Upper lobe of left lung (tissue), 6 donors: ENCODE measurements around the gene IDUA. TPM values are rescaled to one million over a fixed set of nuclear protein-coding genes. Genes with fewer than 3 reads are reported as not detected.

Experiments
- ATAC-seq, 2 donors: fragments of 200-7000 bp; cut with Tn5 transposase; one replicate each; pipeline ENCODE4 v1.9.1; 2022; ENCODE audit warnings: mild to moderate bottlenecking in 2 of 2, moderate library complexity in 2 of 2; ENCODE audit not compliant: low FRiP score in 2 of 2
- DNase-seq, 2 donors: peaks; one replicate each; pipeline ENCODE4 v3.0.0-alpha.2; 2019 to 2020
- H3K27ac ChIP-seq, 4 donors: fragments of 200-600 bp; sonication (generic); one replicate each; pipeline ENCODE4 v1.5.1; 2016 to 2019
- H3K27me3 ChIP-seq, 4 donors: fragments of 200-600 bp; sonication (generic); one replicate each; pipeline ENCODE4 v1.5.1; 2017 to 2019
- H3K36me3 ChIP-seq, 4 donors: fragments of 200-600 bp; sonication (generic); one replicate each; pipeline ENCODE4 v1.5.1; 2016 to 2019
- H3K4me1 ChIP-seq, 4 donors: fragments of 200-600 bp; sonication (generic); one replicate each; pipeline ENCODE4 v1.5.1; 2018 to 2019
- H3K4me3 ChIP-seq, 4 donors: fragments of 200-600 bp; sonication (generic); one replicate each; pipeline ENCODE4 v1.5.1; 2017 to 2019; ENCODE audit warnings: mild to moderate bottlenecking in 2 of 4, moderate library complexity in 1 of 4
- H3K9me3 ChIP-seq, 4 donors: fragments of 200-600 bp; sonication (generic); one replicate each; pipeline ENCODE4 v1.5.1; 2018 to 2019
- CTCF ChIP-seq, 6 experiments: fragments of 450-650 bp in 4 of 6; fragments of 200-600 bp in 2 of 6; sonication (generic) in 2 of 6; IDR thresholded peaks; one replicate each; pipeline ENCODE4 v1.5.1; 2016 to 2019; ENCODE audit warnings: antibody characterized with exemption in 6 of 6
- EP300 ChIP-seq, 4 donors: sonication (generic); formaldehyde crosslinking; IDR thresholded peaks; one replicate each; pipeline ENCODE4 v1.5.1; 2017; ENCODE audit warnings: antibody characterized with exemption in 4 of 4, control low read depth in 2 of 4
- POLR2A ChIP-seq, 4 donors: fragments of 450-650 bp; IDR thresholded peaks; one replicate each; pipeline ENCODE4 v1.5.1; 2016 to 2017; ENCODE audit warnings: antibody characterized with exemption in 4 of 4, mild to moderate bottlenecking in 2 of 4
- POLR2AphosphoS5 ChIP-seq, 2 donors: sonication (generic); formaldehyde crosslinking; IDR thresholded peaks; one replicate each; pipeline ENCODE4 v1.5.1; 2017; ENCODE audit warnings: antibody characterized with exemption in 2 of 2
- WGBS, 2 donors: methylation state at CpG; one replicate each; pipeline ENCODE4 v1.1.5; 2017 to 2018; 5-methylcytosine and 5-hydroxymethylcytosine counted together
- total RNA-seq, 6 donors: library from RNA; depleted of rRNA in 4 of 6; stranded (reverse); fragments of >200 nt in 4 of 6; gene quantifications; one replicate each; pipeline versions ENCODE4 v1.1.0 to v1.2.1, GENCODE V29; 2016 to 2021
- donor health status: DM: no; HTN: no; CAD: no; lungs with moderate emphysema.
- donor health status: DM: no; HTN: yes; CAD: no; lungs with severe emphysema.

The IDUA gene
- total RNA-seq, 6 donors from 2014 or later, result 13.5 to 152 (median 55.9) TPM

- Histone ChIP-seq H3K36me3 (no peaks in the 10 kb centered on the region), H3K4me3 (no peak overlapping the region), H3K9me3 (no peaks in the 10 kb centered on the region), H3K4me1 (peaks cover 0 to 5% (median 0%) of the 10 kb centered on the region in 4 donors), H3K27me3 (no peaks in the 10 kb centered on the region), H3K27ac (no peak overlapping the region)
- TF ChIP-seq EP300 (IDR thresholded peaks at IDR 0.05) (no peak), POLR2A (IDR thresholded peaks at IDR 0.05) (no peak), POLR2AphosphoS5 (IDR thresholded peaks at IDR 0.05) (no peak), CTCF (IDR thresholded peaks at IDR 0.05) (no peak)
- 86 to 91% methylated on average over 6 to 29 of the region's 29 CpGs for WGBS, 2 donors
- ATAC-seq (no peak), DNase-seq (peak in 1 of 2 donors; percentile 68)
These were observed 31.5 kb downstream of the IDUA start for GRCh38 chr4:1018147-1019020.

GRCh38 chr4:1019320-1019719, 32.5 kb downstream of the IDUA start:
- Histone ChIP-seq H3K27ac (no peak overlapping the region), H3K4me3 (no peak overlapping the region), H3K36me3 (peaks cover 0 to 2% (median under 1%) of the 10 kb centered on the region in 4 donors), H3K9me3 (no peaks in the 10 kb centered on the region), H3K4me1 (no peaks in the 10 kb centered on the region), H3K27me3 (no peaks in the 10 kb centered on the region)
- DNase-seq (peak in 1 of 2 donors; percentile 68), ATAC-seq (no peak)
- 53 to 64% methylated on average over 3 to 8 of the region's 9 CpGs for WGBS, 2 donors
- TF ChIP-seq POLR2A (IDR thresholded peaks at IDR 0.05) (no peak), EP300 (IDR thresholded peaks at IDR 0.05) (no peak), POLR2AphosphoS5 (IDR thresholded peaks at IDR 0.05) (no peak), CTCF (IDR thresholded peaks at IDR 0.05) (no peak)

- no peak overlapping the region for H3K27ac ChIP-seq
- no peaks in the 10 kb centered on the region for H3K9me3 ChIP-seq
- DNase-seq (peak in 1 of 2 donors; percentile 59), ATAC-seq (no peak)
- 77 to 90% methylated on average over 3 to 21 of the region's 23 CpGs for WGBS, 2 donors
- peaks cover 0 to 8% (median 3%) of the 10 kb centered on the region in 4 donors for H3K36me3 ChIP-seq
- no peaks in the 10 kb centered on the region for H3K4me1 ChIP-seq
- no peaks in the 10 kb centered on the region for H3K27me3 ChIP-seq
- H3K4me3 ChIP-seq, result no peak overlapping the region
- no peak for TF ChIP-seq EP300 (IDR thresholded peaks at IDR 0.05)
- no peak for TF ChIP-seq CTCF (IDR thresholded peaks at IDR 0.05)
- no peak for TF ChIP-seq POLR2A (IDR thresholded peaks at IDR 0.05)
- TF ChIP-seq POLR2AphosphoS5 (IDR thresholded peaks at IDR 0.05), result no peak
These were observed 33.1 kb downstream of the IDUA start for GRCh38 chr4:1019729-1020470.

- TF ChIP-seq EP300 (IDR thresholded peaks at IDR 0.05), result no peak
- H3K4me3 ChIP-seq, result no peak overlapping the region
- H3K27me3 ChIP-seq, result no peaks in the 10 kb centered on the region
- peaks cover 0 to 21% (median 5%) of the 10 kb centered on the region in 4 donors for H3K36me3 ChIP-seq
- H3K27ac ChIP-seq, result no peak overlapping the region
- DNase-seq (peak in 1 of 2 donors; percentile 75), ATAC-seq (no peak)
- H3K9me3 ChIP-seq, result no peaks in the 10 kb centered on the region
- 91 to 92% methylated on average over 8 to 14 of the region's 19 CpGs for WGBS, 2 donors
- no peaks in the 10 kb centered on the region for H3K4me1 ChIP-seq
These were observed 34.7 kb downstream of the IDUA start for GRCh38 chr4:1021386-1022050.
